Hepatic stellate cell (primary cell): ENCODE data around the gene TSTD1.
"Not testable (repeated sequence)": the region's sequence is repeated elsewhere in the genome, so short reads cannot be mapped to it uniquely, and the experiment has no call there.

Experiments
- DNase-seq: peaks from one replicate; pipeline ENCODE4 v3.0.0; 2011; ENCODE audit warnings: low spot score

Gene TSTD1

GRCh38 chr1:161037661-161038522 lies 872 bp downstream of the TSTD1 start:
- no peak for DNase-seq

GRCh38 chr1:161033751-161034150 lies 5.0 kb downstream of the TSTD1 start:
- no peak for DNase-seq

- DNase-seq = no peak
Measured at GRCh38 chr1:161032409-161032808, 6.4 kb downstream of the TSTD1 start.

- no peak for DNase-seq
Measured at GRCh38 chr1:161031874-161032273, 6.9 kb downstream of the TSTD1 start.

- not testable (repeated sequence) for DNase-seq
Measured at GRCh38 chr1:161029466-161029865, 9.3 kb downstream of the TSTD1 start.

GRCh38 chr1:161026954-161027353 lies 11.8 kb downstream of the TSTD1 start:
- DNase-seq = not testable (repeated sequence)

- not testable (repeated sequence) for DNase-seq
Measured at GRCh38 chr1:161022432-161022831, 16.3 kb downstream of the TSTD1 start.

GRCh38 chr1:161021970-161022353 lies 16.8 kb downstream of the TSTD1 start:
- no peak for DNase-seq

GRCh38 chr1:161021165-161021969 lies 17.4 kb downstream of the TSTD1 start:
- DNase-seq = peak; percentile 71

GRCh38 chr1:161020509-161021164 lies 18.1 kb downstream of the TSTD1 start, which contains the start of gene F11R:
Gene F11R, minus strand, starts transcription at chr1:161021152. Its CDS starts 79 bp downstream, at chr1:161021073.
- peak; percentile 28 for DNase-seq

GRCh38 chr1:161019751-161020495 lies 18.8 kb downstream of the TSTD1 start:
- no peak for DNase-seq

- not testable (repeated sequence) for DNase-seq
Measured at GRCh38 chr1:161019111-161019660, 19.6 kb downstream of the TSTD1 start.

GRCh38 chr1:161018631-161018930 lies 20.2 kb downstream of the TSTD1 start:
- no peak for DNase-seq

GRCh38 chr1:161017756-161018630 lies 20.8 kb downstream of the TSTD1 start:
- no peak for DNase-seq

- DNase-seq = not testable (repeated sequence)
Measured at GRCh38 chr1:161017181-161017580, 21.6 kb downstream of the TSTD1 start.

- not testable (repeated sequence) for DNase-seq
Measured at GRCh38 chr1:161016683-161017082, 22.1 kb downstream of the TSTD1 start.

GRCh38 chr1:161013488-161014230 lies 25.1 kb downstream of the TSTD1 start:
- peak; percentile 57 for DNase-seq

GRCh38 chr1:161013131-161013487 lies 25.7 kb downstream of the TSTD1 start:
- no peak for DNase-seq

GRCh38 chr1:161012420-161012819 lies 26.3 kb downstream of the TSTD1 start:
- no peak for DNase-seq
